Endodermal cell (in vitro differentiated cells): ENCODE measurements around the gene ACSF2. TPM values are rescaled to one million over a fixed set of nuclear protein-coding genes. Genes with fewer than 3 reads are reported as not detected.
"Not testable (repeated sequence)": the region's sequence is repeated elsewhere in the genome, so short reads cannot be mapped to it uniquely, and the experiment has no call there.

Experiments used
- DNase-seq: peaks from one replicate; pipeline ENCODE4 v3.0.0-alpha.2; 2017
- H3K27ac ChIP-seq: 2 replicates; pipeline ENCODE4 v1.5.1; 2013; ENCODE audit warnings: mild to moderate bottlenecking, low read depth, low read length, moderate library complexity
- H3K27me3 ChIP-seq: 2 replicates; pipeline ENCODE4 v1.6.1; 2013; ENCODE audit warnings: mild to moderate bottlenecking, low read length, moderate library complexity; ENCODE audit not compliant: insufficient read depth, control insufficient read depth, poor library complexity, severe bottlenecking
- H3K36me3 ChIP-seq: 2 replicates; pipeline ENCODE4 v1.7.0; 2013; ENCODE audit warnings: mild to moderate bottlenecking, low read length, moderate library complexity; ENCODE audit not compliant: control insufficient read depth, insufficient read depth
- H3K4me1 ChIP-seq: one replicate; pipeline ENCODE4 v1.7.0; 2013; ENCODE audit warnings: low read length; ENCODE audit not compliant: control insufficient read depth, insufficient read depth
- H3K4me3 ChIP-seq: 2 replicates; pipeline ENCODE4 v1.5.1; 2013; ENCODE audit warnings: mild to moderate bottlenecking, low read length, moderate library complexity
- H3K9ac ChIP-seq: 2 replicates; pipeline ENCODE4 v1.6.1; 2013; ENCODE audit warnings: mild to moderate bottlenecking, low read length, moderate library complexity; ENCODE audit not compliant: poor library complexity, severe bottlenecking; ENCODE audit errors: extremely low read depth
- H3K9me3 ChIP-seq: 2 replicates; pipeline ENCODE4 v1.6.1; 2013; ENCODE audit warnings: mild to moderate bottlenecking, low read length, moderate library complexity; ENCODE audit not compliant: control insufficient read depth
- H3K27ac Mint-ChIP-seq: 2 replicates; pipeline ENCODE4 v1.8.0; 2020; ENCODE audit warnings: mixed read lengths
- H3K27me3 Mint-ChIP-seq: 2 replicates; pipeline ENCODE4 v1.8.0; 2021; ENCODE audit warnings: mild to moderate bottlenecking, mixed read lengths; ENCODE audit not compliant: insufficient read depth
- H3K36me3 Mint-ChIP-seq: 2 replicates; pipeline ENCODE4 v1.8.0; 2020; ENCODE audit warnings: low read depth, mixed read lengths
- H3K4me1 Mint-ChIP-seq: 2 replicates; pipeline ENCODE4 v1.8.0; 2020; ENCODE audit warnings: mixed read lengths
- H3K4me3 Mint-ChIP-seq: 2 replicates; pipeline ENCODE4 v1.8.0; 2020; ENCODE audit warnings: mild to moderate bottlenecking, moderate library complexity, mixed read lengths
- H3K9me3 Mint-ChIP-seq: 2 replicates; pipeline ENCODE4 v1.8.0; 2020; ENCODE audit warnings: mild to moderate bottlenecking, mixed read lengths
- CTCF ChIP-seq: fragments of 200-600 bp; sonication (generic); conservative IDR thresholded peaks from 2 replicates; pipeline ENCODE4 v1.5.0; 2021; ENCODE audit warnings: antibody characterized with exemption, mild to moderate bottlenecking
- WGBS, 2 experiments: methylation state at CpG; one replicate each; pipeline versions ENCODE4 v1.1.5 to v1.1.7; 2013; ENCODE audit warnings: missing lambda C conversion rate in 2 of 2, mixed read lengths in 1 of 2; ENCODE audit not compliant: insufficient coverage in 1 of 2, insufficient read length in 1 of 2; 5-methylcytosine and 5-hydroxymethylcytosine counted together
- total RNA-seq, 2 donors: library from RNA; stranded (reverse); fragmentation: NEBNext Ultra II Directional in 1 of 2; extraction: Animal tissue kit (Norgen Biotek cat#: 25700) in 1 of 2; gene quantifications; 2 replicates in 1 of 2; 3 replicates in 1 of 2; pipeline ENCODE4 v1.2.1, GENCODE V29; 2021

Gene ACSF2
- total RNA-seq, 2 donors from 2014 or later = 61.7 to 76.5 TPM

DNA sequence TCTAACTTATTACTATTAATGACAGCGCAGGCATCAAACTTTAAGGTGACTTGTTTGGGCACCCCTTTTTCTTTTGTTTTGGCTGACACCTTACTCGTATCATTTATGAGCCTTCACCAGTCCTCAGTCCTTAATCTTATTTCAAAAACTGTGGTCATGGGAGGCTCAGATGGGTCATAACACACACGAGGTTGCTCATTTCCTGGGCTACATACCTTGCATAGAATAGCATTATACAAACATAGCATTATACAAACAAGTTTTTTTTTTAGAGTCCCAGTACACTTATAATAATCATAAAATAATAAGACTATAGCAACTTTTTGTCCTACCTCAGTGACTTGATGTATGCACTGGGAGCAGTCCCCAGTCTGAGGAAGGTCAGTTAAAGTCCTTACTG lies 11.2 kb upstream of the ACSF2 start:
- H3K4me1 Mint-ChIP-seq = peaks cover 5% of the 10 kb centered on the region
- H3K27ac ChIP-seq = no peak overlapping the region
- H3K4me1 ChIP-seq = no peaks in the 10 kb centered on the region
- H3K9me3 ChIP-seq = peaks cover 16% of the 10 kb centered on the region
- H3K36me3 ChIP-seq = no peaks in the 10 kb centered on the region
- peaks cover 6% of the 10 kb centered on the region for H3K36me3 Mint-ChIP-seq
- WGBS, 2 experiments = 85 to 92% methylated on average over 3 of the region's 3 CpGs
- H3K9ac ChIP-seq = no peak overlapping the region
- H3K4me3 ChIP-seq = no peak overlapping the region
- H3K4me3 Mint-ChIP-seq = no peak overlapping the region
- DNase-seq = no peak
- peaks cover 15% of the 10 kb centered on the region for H3K9me3 Mint-ChIP-seq
- no peaks in the 10 kb centered on the region for H3K27me3 ChIP-seq
- H3K27ac Mint-ChIP-seq = no peak overlapping the region
- TF ChIP-seq CTCF = no peak
- H3K27me3 Mint-ChIP-seq = peaks cover 10% of the 10 kb centered on the region

DNA sequence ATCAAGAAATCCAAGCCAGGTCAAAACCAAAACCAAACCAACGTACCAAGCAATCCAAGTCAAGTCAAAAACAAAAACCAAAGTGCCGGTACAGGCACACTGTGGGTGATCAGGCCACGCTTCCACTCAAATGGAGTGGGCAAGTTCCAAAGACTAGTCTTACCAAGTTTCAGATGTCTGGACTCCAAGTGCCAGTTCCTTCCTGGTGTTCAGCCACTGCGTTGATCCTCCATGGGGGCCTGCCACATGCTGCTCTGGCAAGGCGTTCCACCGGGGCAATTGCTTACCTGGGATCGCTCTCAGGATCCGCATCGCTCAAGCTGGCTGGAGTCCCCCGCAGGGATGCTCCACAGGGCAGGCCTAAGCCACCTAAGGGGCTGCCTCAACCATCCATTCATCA lies 6.4 kb upstream of the ACSF2 start:
- Mint-ChIP-seq H3K9me3 (peaks cover 29% of the 10 kb centered on the region), H3K36me3 (peaks cover 11% of the 10 kb centered on the region)
- WGBS, 2 experiments = 91 to 97% methylated on average over 5 to 10 of the region's 10 CpGs
- not testable (repeated sequence) for H3K4me1 ChIP-seq, H3K27ac ChIP-seq, H3K9ac ChIP-seq, H3K4me3 Mint-ChIP-seq, H3K36me3 ChIP-seq, H3K27ac Mint-ChIP-seq, H3K27me3 ChIP-seq, H3K27me3 Mint-ChIP-seq, H3K4me1 Mint-ChIP-seq
- H3K4me3 ChIP-seq = peak overlapping the region; percentile 8
- DNase-seq = peak; percentile 34
- H3K9me3 ChIP-seq = peaks cover 18% of the 10 kb centered on the region

GRCh38 chr17:50420419-50421112 lies 5.5 kb upstream of the ACSF2 start:
- Histone ChIP-seq H3K4me3 (no peak overlapping the region), H3K36me3 (no peaks in the 10 kb centered on the region), H3K27ac (no peak overlapping the region), H3K27me3 (no peaks in the 10 kb centered on the region), H3K9ac (no peak overlapping the region), H3K4me1 (peaks cover 5% of the 10 kb centered on the region), H3K9me3 (peaks cover 18% of the 10 kb centered on the region)
- Mint-ChIP-seq H3K27ac (no peak overlapping the region), H3K9me3 (peaks cover 29% of the 10 kb centered on the region), H3K4me1 (peaks cover 4% of the 10 kb centered on the region), H3K36me3 (peaks cover 11% of the 10 kb centered on the region), H3K4me3 (no peak overlapping the region), H3K27me3 (peaks cover 6% of the 10 kb centered on the region)
- no peak for TF ChIP-seq CTCF
- DNase-seq = peak; percentile 36
- WGBS, 2 experiments = 94 to 100% methylated on average over 5 to 6 of the region's 6 CpGs
